ENCODE data around the gene KLHL7. TPM values are rescaled to one million over a fixed set of nuclear protein-coding genes. Genes with fewer than 3 reads are reported as not detected.

Gene KLHL7
- total and polyA plus RNA-seq, 9 of the 15 experiments (the other 6 are each of a cell fraction or from before 2014, with no cell fraction given), result 4.2 to 63.1 (median 32.3) TPM

GRCh38 chr7:23105644-23106056 is at the start of gene KLHL7 (continued):
- peak; percentile 74 for TF ChIP-seq PRDM10 (IDR thresholded peaks at IDR 0.05; ENCODE audit: partially characterized antibody)
- TF ChIP-seq SIX5 (IDR thresholded peaks at IDR 0.05; ENCODE audit: borderline replicate concordance in 1 of 2, insufficient read depth in 1 of 2, low read depth in 1 of 2, low read length in 2 of 2), result no peak
- TF ChIP-seq EP300 (IDR thresholded peaks at IDR 0.05; ENCODE audit: low read length), result no peak
- TF ChIP-seq CLOCK (CRISPR knock-in tag; IDR thresholded peaks at IDR 0.05; ENCODE audit: borderline replicate concordance), result no peak
- TF ChIP-seq HMGXB4 (CRISPR knock-in tag; IDR thresholded peaks at IDR 0.05), result no peak
- no peak for TF ChIP-seq MIER1 (IDR thresholded peaks at IDR 0.05; ENCODE audit: low read depth)
- TF ChIP-seq JUN (IDR thresholded peaks at IDR 0.05; ENCODE audit: borderline replicate concordance, low read depth, low read length), result 0 out of 2 replicates have a peak, but pooled peaks have one; percentile 5
- no peak for TF ChIP-seq JUN (CRISPR knock-in tag; IDR thresholded peaks at IDR 0.05; ENCODE audit: borderline replicate concordance)
- TF ChIP-seq GTF2F1 (IDR thresholded peaks at IDR 0.05; ENCODE audit: low read depth, low read length), result no peak
- TF ChIP-seq EGR1 (conservative IDR thresholded peaks at IDR 0.05), result no peak
- no peak for TF ChIP-seq HNRNPH1 (optimal IDR thresholded peaks at IDR 0.05; ENCODE audit: low read depth, low read length)
- no peak for TF ChIP-seq TRIM25 (IDR thresholded peaks at IDR 0.05; ENCODE audit: borderline replicate concordance)
- no peak for TF ChIP-seq ZNF511 (CRISPR knock-in tag; IDR thresholded peaks at IDR 0.05)
- TF ChIP-seq ZNF274 (IDR thresholded peaks at IDR 0.05; ENCODE audit: borderline replicate concordance, low read depth, low read length), result no peak
- TF ChIP-seq SRSF7 (optimal IDR thresholded peaks at IDR 0.05; ENCODE audit: low read depth, low read length), result no peak

All from K562 (cell line).